GM13976 (cell line): ENCODE measurements around the gene ZBTB18.

ENCODE experiments used
- DNase-seq: peaks from one replicate; pipeline ENCODE4 v3.0.0; 2012; ENCODE audit warnings: low spot score
- CTCF ChIP-seq: IDR thresholded peaks from 2 replicates; pipeline ENCODE4 v1.5.1; 2012; ENCODE audit warnings: borderline replicate concordance, mild to moderate bottlenecking; ENCODE audit not compliant: insufficient read depth; ENCODE audit errors: extremely low read depth, missing control alignments, control extremely low read depth
- in situ Hi-C: fragments of 300-500 bp; cut with MboI; formaldehyde crosslinking; loops from one replicate; pipeline ENCODE4 v1.12.0; 2022; ENCODE audit warnings: low sequenced_read_pairs, mixed read lengths, inconsistent platforms; ENCODE audit not compliant: unreplicated experiment

ZBTB18 gene

DNA sequence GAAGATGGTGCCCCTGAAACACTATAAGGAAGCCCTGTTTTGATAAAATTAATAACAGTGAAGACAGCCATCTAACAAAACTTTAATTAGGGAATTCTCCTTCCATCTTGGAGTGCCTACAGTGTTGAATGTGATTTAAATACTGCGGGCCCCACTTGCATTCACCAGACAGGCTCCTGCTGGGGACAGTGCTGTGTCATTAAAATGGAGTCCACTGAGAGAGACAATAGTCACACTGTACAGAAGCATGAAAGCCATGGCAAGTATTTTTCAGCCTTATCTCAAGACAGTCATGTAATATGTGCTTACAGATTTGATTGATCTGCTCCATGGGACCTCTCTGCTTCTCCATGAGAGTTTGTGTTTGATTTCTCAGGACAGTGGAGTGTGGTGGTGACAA lies 29.7 kb upstream of the ZBTB18 start:
- TF ChIP-seq CTCF, result no peak
- in situ Hi-C loops, result no loop called here

DNA sequence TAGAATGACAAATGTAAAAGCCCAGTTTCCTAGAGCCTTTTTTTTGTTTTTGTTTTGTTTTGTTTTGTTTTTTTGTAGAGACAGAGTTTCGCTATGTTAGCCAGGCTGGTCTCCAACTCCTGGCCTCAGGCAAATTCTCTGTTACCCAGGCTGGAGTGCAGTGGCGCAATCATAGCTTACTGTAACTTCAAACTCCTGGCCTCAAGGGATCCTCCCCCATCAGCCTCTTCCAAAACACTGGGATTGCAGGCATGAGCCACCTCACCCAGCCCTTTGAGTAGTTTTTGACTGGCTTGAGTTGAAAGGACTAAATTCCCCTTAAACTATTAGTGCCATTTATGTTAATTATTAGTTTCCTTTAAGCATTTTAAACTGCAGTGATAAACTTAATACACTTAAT lies 28.8 kb upstream of the ZBTB18 start:
- no peak for TF ChIP-seq CTCF
- no peak for DNase-seq
- in situ Hi-C loops, result no loop called here

More for the DNA sequence above, 29.7 kb upstream of the ZBTB18 start:
- DNase-seq, result no peak

- no peak for TF ChIP-seq CTCF
- in situ Hi-C loops, result no loop called here
- no peak for DNase-seq
Observed at GRCh38 chr1:244022864-244023440, 28.1 kb upstream of the ZBTB18 start.

- no peak for DNase-seq
- in situ Hi-C loops, result no loop called here
- TF ChIP-seq CTCF, result no peak
Observed at GRCh38 chr1:244027491-244028145, 23.5 kb upstream of the ZBTB18 start.

- in situ Hi-C loops, result no loop called here
- TF ChIP-seq CTCF, result no peak
- DNase-seq, result no peak
Observed at GRCh38 chr1:244028701-244029100, 22.4 kb upstream of the ZBTB18 start.

DNA sequence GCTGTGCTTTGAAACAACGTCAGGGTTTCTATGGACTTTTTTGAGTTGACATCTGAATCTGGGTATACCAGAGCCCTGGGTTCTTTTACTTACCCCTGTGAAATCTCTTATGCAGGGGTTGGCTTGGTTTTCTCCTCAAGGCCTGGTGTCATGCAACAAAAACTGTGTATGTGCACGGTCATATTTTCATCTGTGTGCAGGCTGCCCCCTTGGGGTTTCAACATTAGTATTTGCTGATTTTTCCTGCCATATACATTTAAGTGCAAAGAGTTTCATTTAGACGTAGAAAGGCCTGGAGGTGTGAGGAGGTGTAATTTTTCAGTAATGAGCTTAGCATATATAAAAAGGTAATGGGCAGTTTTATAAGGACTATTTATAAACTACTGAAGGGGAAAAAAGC lies 22.0 kb upstream of the ZBTB18 start:
- no peak for DNase-seq
- TF ChIP-seq CTCF, result no peak
- in situ Hi-C loops, result no loop called here
